UCSD-AML1 (cell line): Measurements from ENCODE around the gene EPB41.

Experiments
- DNase-seq: peaks from one replicate; lab custom pipeline; 2025; ENCODE audit not compliant: unreplicated experiment; lab: John Stamatoyannopoulos, UW

EPB41 gene

DNA sequence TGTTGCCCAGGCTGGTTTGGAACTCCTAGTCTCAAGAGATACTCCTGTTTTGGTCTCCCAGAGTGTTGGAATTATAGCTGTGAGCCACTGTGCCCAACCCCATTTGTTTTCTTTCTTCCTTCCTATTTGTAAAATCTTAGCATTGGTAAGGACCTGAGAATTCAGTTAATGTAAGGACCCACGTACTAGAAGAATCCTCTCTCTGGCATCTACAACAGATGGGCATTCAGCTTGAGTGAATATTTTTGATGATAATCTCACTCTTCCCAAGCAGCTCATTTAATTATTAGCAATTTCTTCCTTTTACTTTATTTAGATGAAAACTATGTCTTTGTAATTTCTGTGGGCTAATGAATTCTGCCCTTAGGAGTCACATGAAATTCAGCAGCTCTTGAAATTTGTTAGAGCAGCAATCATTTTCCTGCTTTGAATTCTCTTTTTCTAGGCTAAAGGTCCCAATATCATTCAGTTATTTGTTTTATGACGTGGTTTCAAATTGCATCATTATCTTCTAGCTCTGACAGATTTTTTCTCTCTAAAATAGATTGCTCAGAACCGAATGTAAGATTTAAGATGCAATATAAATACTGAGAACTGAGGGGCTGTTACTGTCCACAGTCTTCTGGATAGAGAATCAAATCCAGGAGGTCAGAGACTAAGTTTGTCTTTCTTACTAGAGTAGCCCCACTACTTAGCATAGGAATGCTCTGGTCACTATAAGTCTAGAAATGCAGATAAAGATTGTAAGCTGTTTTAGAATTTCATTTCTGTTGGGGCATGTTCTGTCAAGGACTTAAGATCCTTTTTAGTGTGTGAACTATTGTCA lies 59.4 kb downstream of the EPB41 start:
- DNase-seq, result no peak

DNA sequence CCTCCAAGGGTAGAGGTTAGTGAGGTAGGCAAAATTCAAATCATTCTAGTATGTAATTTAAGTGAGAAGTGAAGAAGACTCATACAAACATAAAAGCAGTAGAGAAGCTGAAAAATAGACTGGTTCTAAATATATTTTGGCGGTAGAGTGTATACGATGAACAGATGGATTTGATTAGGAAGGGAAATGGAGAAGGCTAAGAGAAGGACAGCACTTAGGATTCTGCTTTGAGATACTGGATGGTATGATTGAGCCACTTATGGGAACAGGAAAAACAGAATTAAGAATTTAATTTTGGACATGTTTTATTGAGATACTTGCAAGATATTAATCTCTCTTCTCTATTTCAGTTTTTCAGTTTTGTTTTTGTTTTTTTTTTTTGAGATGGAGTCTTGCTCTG lies 60.1 kb downstream of the EPB41 start:
- no peak for DNase-seq

DNA sequence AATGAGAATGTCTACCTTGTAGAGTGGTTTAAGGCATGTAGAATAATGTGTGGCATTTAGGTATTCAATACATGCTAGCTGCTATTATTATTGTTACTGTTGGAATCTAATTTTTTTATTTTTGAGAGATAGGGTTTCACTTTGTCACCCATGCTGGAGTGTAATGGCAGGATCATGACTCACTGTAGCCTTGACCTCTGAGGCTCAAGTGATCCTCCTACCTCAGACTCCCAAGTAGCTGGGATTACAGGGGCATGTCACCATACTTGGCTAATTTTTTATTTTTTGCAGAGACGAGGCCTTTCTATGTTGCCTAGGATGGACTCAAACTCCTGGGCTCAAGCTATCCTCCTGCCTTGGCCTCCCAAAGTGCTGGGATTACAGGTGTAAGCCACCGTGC lies 61.9 kb downstream of the EPB41 start:
- no peak for DNase-seq

DNA sequence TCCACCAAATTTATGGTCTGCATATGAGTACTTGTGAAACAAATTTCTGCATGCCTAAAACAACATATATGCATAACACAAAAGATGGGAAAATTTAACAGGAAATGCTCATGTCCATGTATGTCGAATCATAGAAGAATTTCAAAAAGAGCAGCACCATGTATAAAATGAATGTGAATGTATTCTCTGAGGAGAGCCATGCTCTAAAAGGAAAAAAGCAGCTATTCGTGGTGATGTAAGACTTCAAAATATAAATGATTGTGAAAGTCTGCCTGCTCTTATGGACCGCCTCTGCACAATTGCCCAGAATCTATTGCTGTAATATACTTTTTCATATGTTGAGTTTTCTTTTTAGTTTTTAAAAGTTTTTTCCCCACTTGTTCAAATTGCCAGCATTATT lies 66.8 kb downstream of the EPB41 start:
- DNase-seq, result no peak

DNA sequence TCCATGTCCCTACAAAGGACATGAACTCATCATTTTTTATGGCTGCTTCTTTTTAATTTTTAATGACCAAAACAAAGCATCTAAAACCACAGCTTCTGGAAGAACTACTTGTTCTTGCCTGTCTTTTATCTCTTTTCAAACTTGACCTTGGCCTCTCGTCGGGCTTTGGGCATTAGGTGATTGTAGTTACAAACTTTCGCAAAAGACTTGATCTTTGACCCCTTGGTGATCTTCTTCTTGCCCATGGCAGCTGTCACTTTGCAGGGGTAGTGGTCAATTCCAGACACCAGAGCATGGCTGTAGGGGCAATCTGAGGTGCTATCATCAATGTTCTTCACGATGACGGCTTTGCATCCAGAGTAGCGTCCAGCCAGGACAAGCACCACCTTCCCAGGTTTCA lies 67.8 kb downstream of the EPB41 start:
- no peak for DNase-seq

DNA sequence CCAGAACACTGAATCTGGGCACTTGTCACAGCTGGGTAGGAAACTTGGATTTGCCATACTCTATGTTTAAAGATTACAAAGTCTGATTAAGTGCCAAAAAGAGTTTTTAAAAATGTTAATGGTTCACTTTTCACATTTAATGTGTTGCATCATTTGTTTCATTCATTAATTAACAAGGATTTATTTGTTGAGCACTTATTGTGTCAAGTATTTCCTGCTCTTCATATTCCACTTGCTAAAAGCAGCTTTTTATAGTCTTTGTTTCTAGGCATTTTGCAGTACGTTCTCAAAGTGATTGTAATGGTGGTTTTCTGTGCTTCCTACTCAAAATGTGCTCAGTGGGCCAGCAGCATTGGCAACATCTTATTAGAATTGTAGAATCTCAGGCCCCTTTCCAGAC lies 68.7 kb downstream of the EPB41 start:
- DNase-seq, result no peak

DNA sequence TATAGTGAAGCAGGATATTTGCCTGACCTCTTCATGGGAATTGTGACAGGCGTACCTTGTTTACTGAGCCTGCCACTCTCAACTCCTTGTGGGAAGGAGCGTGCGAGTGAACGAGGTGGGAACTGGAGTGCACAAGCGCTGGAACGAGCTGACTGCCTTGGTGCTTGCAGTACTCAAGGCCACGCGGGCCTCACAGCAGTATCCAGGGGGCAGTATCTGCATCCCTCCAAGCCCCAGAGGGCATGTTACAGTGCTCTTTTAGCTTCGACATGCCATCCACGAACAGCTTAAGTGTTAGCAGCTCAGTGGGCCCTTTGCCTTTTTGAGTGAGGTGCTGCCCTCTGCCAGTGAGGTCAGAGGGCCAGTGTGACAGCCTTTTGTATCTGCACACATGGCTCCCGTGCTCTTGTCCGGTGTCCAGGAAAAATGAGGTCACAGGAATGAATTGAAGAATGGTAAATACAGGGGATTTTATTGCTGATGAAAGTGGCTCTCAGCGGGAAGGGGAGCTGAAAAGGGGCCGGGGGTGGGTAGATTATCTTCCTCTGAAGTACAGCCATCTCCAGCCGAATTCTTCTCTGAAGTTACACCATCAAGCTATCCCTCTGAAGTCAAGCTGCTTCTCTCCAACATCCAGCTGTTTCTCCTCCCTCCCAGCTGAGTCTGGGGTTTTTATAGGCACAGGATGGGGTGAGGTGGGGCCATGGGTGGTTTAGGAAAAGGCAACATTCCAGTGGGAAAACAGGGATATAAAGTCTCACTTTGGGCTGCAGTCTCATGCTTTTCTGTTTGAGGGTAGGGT lies 69.3 kb downstream of the EPB41 start:
- DNase-seq, result peak; percentile 21

DNA sequence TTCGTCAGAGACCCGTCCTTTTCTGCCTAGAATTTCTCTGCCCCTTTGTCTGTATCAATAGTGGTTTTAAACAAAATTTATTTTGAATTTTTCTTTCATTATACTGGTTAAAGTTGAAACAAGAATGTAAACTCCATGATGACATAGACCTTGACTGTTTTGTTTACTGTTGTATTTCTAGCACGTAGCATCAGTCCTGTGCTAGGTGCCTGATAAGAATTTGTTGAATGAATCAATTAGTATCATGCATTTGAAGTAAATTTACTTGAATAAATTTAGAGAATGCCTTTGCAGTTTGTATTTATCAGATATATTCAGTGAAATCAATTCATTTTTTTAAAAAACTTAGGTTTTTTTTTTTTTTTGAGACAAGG lies 69.9 kb downstream of the EPB41 start:
- no peak for DNase-seq

DNA sequence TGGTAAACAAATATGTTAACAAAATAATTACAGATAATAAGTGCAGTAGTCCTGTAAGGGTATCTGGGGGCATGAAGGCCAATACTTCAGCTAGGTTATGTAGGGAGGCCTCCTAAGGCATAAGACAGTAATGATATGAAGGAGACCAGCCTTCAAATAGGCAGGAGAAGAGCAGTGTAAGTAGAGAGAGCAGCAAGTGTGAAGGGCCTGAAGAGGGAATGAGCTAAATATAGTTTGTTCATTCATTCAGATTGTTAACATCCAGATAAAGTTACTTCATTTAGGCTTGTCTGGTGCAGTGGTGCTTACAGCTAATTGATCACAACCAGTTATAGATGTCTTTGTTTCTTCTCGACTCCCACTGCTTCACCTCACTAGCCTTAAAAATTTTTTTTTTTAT lies 71.1 kb downstream of the EPB41 start:
- DNase-seq, result no peak

DNA sequence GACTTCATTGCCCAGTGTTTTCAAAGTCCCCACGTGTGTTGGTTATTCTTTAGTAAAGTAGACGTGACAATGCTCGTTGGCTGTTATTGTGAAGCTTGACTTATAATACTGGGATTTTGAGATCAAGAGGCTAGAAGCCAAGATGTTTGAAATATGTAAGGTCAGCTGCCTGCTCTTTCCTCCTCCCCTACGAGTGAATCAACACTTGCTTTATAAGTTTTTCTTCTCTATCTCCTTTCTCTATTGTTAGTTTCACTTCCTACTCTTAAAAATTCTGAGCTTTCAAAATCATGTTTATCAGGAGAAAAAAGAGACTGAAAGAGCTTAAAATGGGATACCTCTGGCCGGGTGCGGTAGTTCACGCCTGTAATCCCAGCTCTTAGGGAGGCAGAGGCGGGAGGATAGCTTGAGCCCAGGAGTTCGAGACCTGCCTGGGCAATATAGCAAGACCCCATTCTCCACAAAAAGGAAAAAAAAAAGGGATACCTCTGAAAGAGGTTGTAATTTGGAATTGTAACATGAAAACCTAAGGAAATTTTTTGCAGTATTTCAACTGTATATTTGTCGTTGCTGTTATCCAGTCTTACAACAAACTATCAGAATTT lies 72.0 kb downstream of the EPB41 start:
- DNase-seq, result no peak

DNA sequence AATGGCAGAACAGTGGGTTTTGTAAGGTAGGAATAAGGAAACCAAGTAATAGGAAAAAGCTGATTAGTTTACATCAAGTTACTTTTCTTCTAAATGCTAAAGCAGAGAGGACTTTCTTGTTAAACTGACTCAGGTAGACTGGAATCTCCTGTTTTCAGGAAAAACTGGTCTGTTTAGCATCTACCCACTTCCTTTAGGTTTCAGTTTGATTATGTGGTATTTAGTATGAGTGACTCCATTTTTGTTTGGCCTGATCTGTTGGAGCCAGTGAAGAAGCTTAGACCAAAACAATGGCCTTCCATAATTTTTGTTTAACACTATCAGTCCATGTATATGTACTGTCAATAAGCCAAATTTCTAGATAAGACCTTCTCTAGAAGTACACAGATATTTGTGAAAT lies 88.4 kb downstream of the EPB41 start:
- DNase-seq, result no peak

DNA sequence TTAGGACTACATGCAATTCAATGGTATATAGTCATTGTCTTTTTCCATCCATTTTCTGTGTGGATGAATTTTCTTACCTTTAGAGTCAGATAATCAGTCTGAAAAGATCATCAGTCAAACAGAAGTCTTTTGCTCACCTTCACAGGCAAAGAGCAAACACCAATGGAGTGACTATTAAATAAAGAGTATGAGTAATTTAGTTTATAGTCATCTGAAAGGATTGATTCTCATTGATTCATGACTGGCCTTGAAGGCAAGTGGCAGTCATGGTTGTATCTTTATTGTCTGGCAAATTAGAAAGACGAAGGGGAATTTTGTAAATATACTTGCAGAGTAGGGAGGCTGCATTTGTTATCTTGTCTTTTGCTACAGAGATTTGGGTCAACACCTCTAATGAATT lies 89.9 kb downstream of the EPB41 start:
- no peak for DNase-seq

DNA sequence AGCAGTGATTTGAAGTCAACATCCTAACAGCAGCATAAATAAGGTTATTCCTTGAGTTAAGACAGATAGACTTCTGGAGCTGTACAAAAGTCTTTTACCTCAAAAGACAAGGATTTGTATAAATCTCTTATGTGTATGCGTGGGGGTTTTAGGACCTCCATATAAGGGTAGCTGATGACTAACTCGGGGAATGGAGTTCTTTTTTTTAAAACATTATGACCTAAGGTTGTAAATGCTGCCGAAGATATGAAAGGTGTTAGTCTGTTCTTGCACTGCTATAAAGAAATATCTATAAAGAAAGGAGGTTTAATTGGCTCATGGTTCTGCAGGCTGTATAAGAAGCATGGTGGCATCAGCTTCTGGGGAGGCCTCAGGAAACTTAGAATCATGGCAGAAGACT lies 90.4 kb downstream of the EPB41 start:
- no peak for DNase-seq

DNA sequence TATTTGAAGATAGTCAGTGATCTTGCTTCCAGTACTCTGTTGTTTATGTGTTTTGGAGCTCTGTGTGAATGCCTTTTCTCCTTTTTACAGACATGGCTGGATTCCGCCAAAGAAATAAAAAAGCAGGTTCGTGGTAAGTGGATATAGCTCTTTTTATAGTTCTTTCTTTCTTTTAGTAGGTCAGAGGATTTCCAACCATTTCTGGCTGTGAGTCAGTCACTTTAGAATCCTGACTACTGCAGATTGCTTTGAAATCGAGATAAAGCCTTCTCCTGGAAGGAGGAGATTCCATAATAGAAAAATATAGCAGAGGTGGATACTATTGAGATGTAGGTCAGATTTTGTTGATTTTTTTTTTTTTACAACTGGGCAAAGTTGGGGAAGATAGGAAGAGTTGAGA lies 97.4 kb downstream of the EPB41 start:
- no peak for DNase-seq

DNA sequence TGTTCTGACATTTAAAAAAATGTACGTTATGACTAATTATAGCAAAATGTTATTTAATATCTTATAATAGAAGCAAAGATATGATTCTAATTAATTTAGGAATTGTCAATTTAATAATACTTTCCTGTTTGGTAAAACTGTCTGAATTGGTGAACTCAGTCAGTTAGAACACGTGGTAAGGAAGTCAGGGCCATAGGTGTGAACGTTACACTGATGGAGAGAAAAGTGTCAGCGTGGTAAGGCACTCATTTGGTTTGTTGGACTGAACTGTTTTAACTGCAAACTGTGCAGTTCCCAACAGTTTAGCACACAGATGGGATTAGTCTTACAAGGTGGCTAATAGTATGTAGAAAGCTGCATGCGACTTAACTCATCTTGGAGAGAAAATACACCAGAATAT lies 102.9 kb downstream of the EPB41 start:
- no peak for DNase-seq

DNA sequence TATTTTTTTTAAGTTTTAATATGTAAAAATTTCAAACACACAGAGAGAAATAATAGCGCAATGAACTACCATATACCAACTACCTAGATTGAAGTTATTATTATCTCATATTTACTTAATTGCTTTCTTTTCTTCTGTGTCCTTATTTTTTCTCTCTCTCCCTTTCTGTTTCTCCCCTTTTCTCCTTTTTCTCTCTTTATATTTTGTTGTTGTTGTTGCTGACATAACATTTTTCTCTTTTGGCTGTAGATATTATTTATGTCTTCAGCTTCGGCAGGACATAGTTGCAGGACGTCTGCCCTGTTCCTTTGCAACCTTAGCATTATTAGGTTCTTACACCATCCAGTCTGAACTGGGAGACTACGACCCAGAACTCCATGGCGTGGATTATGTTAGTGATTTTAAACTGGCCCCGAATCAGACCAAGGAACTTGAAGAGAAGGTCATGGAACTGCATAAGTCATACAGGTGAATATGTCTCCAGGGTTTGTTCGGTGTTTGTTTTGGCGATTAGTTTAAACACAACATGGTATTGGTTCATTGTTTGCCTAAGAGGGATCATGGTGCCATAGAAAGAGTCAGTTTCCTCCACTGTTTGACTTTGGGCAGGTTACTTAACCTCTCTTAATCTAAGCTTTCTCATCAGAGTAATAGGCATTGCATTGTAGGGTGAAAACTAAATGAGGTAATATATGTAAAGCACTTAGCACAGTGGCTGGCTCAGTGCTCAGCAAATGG lies 103.8 kb downstream of the EPB41 start:
- DNase-seq, result no peak

DNA sequence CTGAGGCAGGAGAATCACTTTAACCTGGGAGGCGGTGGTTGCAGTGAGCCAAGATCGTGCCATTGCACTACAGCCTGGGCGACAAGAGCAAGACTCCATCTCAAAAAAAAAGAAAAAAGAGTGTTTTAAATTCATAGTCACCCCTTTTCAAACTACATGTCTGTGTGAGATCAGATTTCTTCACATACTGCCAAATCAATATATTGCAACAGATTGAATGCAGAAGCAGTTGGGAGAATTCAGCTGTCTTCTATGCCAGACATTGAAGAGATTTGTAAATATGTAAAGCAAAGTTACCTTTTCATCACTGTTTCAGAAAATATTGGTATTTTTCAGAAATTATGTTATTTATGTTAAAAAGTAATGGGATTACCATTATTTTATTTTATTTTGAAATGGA lies 108.3 kb downstream of the EPB41 start:
- DNase-seq, result no peak

DNA sequence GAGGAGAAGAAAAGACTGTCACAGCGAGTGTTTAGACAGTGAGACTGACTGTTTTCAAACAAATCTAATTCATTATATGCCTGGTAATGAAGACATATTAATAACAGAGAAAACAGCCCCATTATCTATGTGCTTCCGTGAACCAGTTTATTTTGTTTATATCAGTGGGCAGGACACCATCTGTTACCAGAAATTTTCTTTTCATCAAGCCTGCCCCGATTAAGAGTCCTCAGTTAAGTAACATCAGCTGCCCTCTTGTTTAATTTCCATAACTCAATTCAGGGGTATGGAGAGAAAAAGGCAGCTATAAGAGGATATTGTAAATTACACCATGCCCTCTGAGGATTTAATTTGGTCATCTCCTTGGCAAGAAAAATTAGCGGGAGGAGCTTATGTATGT lies 115.3 kb downstream of the EPB41 start:
- DNase-seq, result no peak

DNA sequence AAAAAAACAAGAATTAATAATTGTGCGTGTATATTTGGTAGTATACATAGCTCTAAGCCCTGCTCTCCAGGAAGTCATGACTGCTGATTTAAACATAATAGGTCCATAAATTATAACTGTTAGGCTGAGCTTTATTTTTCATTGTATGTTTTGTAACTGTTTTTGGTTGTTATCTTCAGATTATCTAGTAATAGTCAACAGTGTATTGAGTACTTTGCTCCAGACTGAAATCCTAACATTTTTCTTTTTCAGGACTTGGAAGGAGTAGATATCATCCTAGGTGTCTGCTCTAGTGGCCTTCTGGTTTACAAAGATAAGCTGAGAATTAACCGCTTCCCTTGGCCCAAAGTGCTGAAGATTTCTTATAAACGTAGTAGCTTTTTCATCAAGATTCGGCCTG lies 118.5 kb downstream of the EPB41 start:
- DNase-seq, result no peak

DNA sequence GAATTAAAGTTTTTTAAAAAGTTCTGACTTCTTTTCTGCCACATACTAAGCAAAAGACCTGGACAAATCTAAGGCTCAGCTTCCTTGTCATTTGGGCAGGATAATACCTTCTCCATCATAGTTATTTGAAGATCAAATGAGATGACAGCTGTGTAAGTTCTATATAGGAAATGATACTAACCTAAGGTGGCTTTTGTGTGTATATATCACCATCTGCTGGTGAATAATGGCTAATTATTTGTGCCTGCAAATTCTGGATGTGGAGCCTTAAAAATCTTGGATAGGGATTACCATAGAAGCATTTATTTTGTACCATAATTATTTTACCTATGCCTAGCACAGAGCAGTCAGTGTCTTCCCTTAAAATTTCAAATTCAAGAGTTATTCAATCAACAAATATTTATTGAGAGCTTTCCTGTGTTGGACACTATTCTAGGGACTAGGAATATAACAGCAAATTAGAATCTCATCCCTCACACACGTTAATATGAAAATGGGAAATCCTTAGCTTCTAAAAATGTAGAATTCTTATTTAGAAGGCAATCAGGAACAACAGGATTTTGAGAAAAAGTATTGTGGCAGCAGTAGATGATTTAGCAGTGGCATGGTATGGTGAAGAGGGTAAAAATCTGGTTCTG lies 119.6 kb downstream of the EPB41 start:
- DNase-seq, result no peak
